Right renal pelvis (tissue), 4 donors: ENCODE measurements around the gene SUPT20HL2. TPM values are rescaled to one million over a fixed set of nuclear protein-coding genes. Genes with fewer than 3 reads are reported as not detected.

Experiments used
- polyA plus RNA-seq, 4 donors: library from polyadenylated mRNA; unstranded; fragments of 120-200 nt; gene quantifications; one replicate each; pipeline ENCODE4 v1.2.1, GENCODE V29; 2013; ENCODE audit not compliant: insufficient read length in 4 of 4

SUPT20HL2 gene
- polyA plus RNA-seq, 4 donors = 0.05 to 0.07 TPM; not detected in 2

Other genes starting within 250 kb of the SUPT20HL2 start
- gene ZFX, start 164.3 kb downstream of the SUPT20HL2 start, polyA plus RNA-seq = 10 to 100 TPM; 24.6 to 32.6 (median 27.6) TPM
- not detected for gene SUPT20HL1, start 46.6 kb upstream of the SUPT20HL2 start, polyA plus RNA-seq
- 1 to 10 TPM; 9.1 to 9.8 (median 9.6) TPM for gene PDK3, start 151.2 kb upstream of the SUPT20HL2 start, polyA plus RNA-seq